Endothelial cell of umbilical vein (primary cell): ENCODE data around the gene KLK3. TPM values are rescaled to one million over a fixed set of nuclear protein-coding genes. Genes with fewer than 3 reads are reported as not detected.
A peak's percentile ranks its signal among the peaks of the same experiment; 100 is the strongest.

Experiments
- BruUV-seq: library from RNA; stranded (reverse); fragments of 400-500 nt; replicated peaks from 2 replicates; lab custom pipeline; 2021; lab: Mats Ljungman, UMichigan
- CTCF ChIA-PET: fragments of 300-600, 350-600 bp; sonication (Branson Sonifier 250); formaldehyde crosslinking; loops from one replicate; lab custom pipeline; 2021; ENCODE audit warnings: antibody characterized with exemption, inconsistent platforms; lab: Charles Lee
- POLR2A ChIA-PET: fragments of 300-600, 350-600 bp; sonication (Branson Sonifier 250); formaldehyde crosslinking; loops from one replicate; lab custom pipeline; 2021; ENCODE audit warnings: antibody characterized with exemption, inconsistent platforms; lab: Charles Lee
- DNase-seq: peaks from one replicate; pipeline ENCODE4 v3.0.0-alpha.2; 2011; ENCODE audit warnings: low read depth, low spot score
- FAIRE-seq: peaks from 2 replicates; lab custom pipeline; 2011; peaks lifted over from hg19 to GRCh38; lab: Jason Lieb, UNC
- H2AFZ ChIP-seq: 2 replicates; pipeline ENCODE4 v1.6.0; 2012; ENCODE audit warnings: low read depth, low read length, control low read depth, inconsistent platforms
- H3K27ac ChIP-seq: 2 replicates; pipeline ENCODE4 v1.5.1; 2011; ENCODE audit warnings: low read depth, mild to moderate bottlenecking, control low read depth, low read length, moderate library complexity; ENCODE audit not compliant: insufficient read depth
- H3K27me3 ChIP-seq, 2 experiments: 2 replicates each; pipeline versions ENCODE4 v1.6.0 to v1.6.1; 2011; ENCODE audit warnings: low read length in 2 of 2, mixed read lengths in 1 of 2; ENCODE audit not compliant: control insufficient read depth in 2 of 2, insufficient read depth in 2 of 2
- H3K36me3 ChIP-seq, 2 experiments: 2 replicates in 1 of 2; 3 replicates in 1 of 2; pipeline ENCODE4 v1.5.1; 2011; ENCODE audit warnings: low read length in 2 of 2, mild to moderate bottlenecking in 1 of 2, moderate library complexity in 1 of 2; ENCODE audit not compliant: control insufficient read depth in 2 of 2, insufficient read depth in 2 of 2; ENCODE audit errors: extremely low read depth in 1 of 2
- H3K4me1 ChIP-seq: 3 replicates; pipeline ENCODE4 v1.5.1; 2011; ENCODE audit warnings: mild to moderate bottlenecking, low read length; ENCODE audit not compliant: control insufficient read depth, insufficient read depth; ENCODE audit errors: extremely low read depth
- H3K4me2 ChIP-seq: 2 replicates; pipeline ENCODE4 v1.6.1; 2011; ENCODE audit warnings: low read length, control low read depth, mixed read lengths; ENCODE audit not compliant: insufficient read depth
- H3K4me3 ChIP-seq, 3 experiments: fragments of 200-600 bp in 1 of 3; sonication (generic), shearing (Covaris generic) in 1 of 3; replicated peaks in 1 of 3; 2 replicates each; pipeline ENCODE4 v1.5.1; 2011 to 2016; ENCODE audit warnings: control low read depth in 3 of 3, low read length in 3 of 3, mild to moderate bottlenecking in 2 of 3, inconsistent platforms in 1 of 3, low read depth in 1 of 3, moderate library complexity in 1 of 3; ENCODE audit not compliant: insufficient read depth in 1 of 3
- H3K79me2 ChIP-seq: 2 replicates; pipeline ENCODE4 v1.6.0; 2012; ENCODE audit warnings: low read length, inconsistent platforms; ENCODE audit not compliant: control insufficient read depth, insufficient read depth
- H3K9ac ChIP-seq: replicated peaks from 2 replicates; pipeline ENCODE3; 2011; ENCODE audit warnings: low read length, control low read depth; ENCODE audit not compliant: insufficient read depth; ENCODE audit errors: extremely low read depth
- H3K9me1 ChIP-seq: replicated peaks from 3 replicates; pipeline ENCODE4 v1.6.0; 2011; ENCODE audit warnings: mild to moderate bottlenecking, low read length; ENCODE audit not compliant: control insufficient read depth, insufficient read depth; ENCODE audit errors: extremely low read depth
- H3K9me3 ChIP-seq: replicated peaks from 2 replicates; pipeline ENCODE4 v1.5.1; 2012; ENCODE audit warnings: low read length, inconsistent platforms; ENCODE audit not compliant: control insufficient read depth, insufficient read depth
- H4K20me1 ChIP-seq: replicated peaks from 2 replicates; pipeline ENCODE3; 2011; ENCODE audit warnings: mild to moderate bottlenecking, low read length; ENCODE audit not compliant: control insufficient read depth, insufficient read depth; ENCODE audit errors: extremely low read depth
- EZH2 ChIP-seq: IDR thresholded peaks from 2 replicates; pipeline ENCODE4 v1.6.1; 2012; ENCODE audit warnings: borderline replicate concordance, low read depth, mild to moderate bottlenecking, moderate library complexity, low read length, inconsistent platforms; ENCODE audit not compliant: severe bottlenecking
- FOS ChIP-seq: IDR thresholded peaks from 2 replicates; pipeline ENCODE4 v1.6.1; 2011; ENCODE audit warnings: mild to moderate bottlenecking, low read length, moderate library complexity, borderline replicate concordance; ENCODE audit not compliant: insufficient read depth
- GATA2 ChIP-seq: IDR thresholded peaks from 2 replicates; pipeline ENCODE4 v1.7.0; 2011; ENCODE audit warnings: low read depth, mild to moderate bottlenecking, moderate library complexity, mixed read lengths, low read length; ENCODE audit not compliant: insufficient read length, insufficient read depth
- JUN ChIP-seq: IDR thresholded peaks from 2 replicates; pipeline ENCODE4 v1.6.1; 2011; ENCODE audit warnings: borderline replicate concordance, low read depth; ENCODE audit not compliant: insufficient read length, insufficient read depth
- MAX ChIP-seq: IDR thresholded peaks from 2 replicates; pipeline ENCODE4 v1.6.1; 2011; ENCODE audit not compliant: insufficient read depth, insufficient read length
- MYC ChIP-seq: IDR thresholded peaks from one replicate; pipeline ENCODE4 v1.6.1; 2011; ENCODE audit warnings: mild to moderate bottlenecking, low read depth, low read length
- POLR2A ChIP-seq: IDR thresholded peaks from 2 replicates; pipeline ENCODE4 v1.6.1; 2012; ENCODE audit warnings: low read depth, mild to moderate bottlenecking, control low read depth, low read length
- POLR2AphosphoS5 ChIP-seq: IDR thresholded peaks from 2 replicates; pipeline ENCODE4 v1.6.1; 2012; ENCODE audit warnings: low read depth, mild to moderate bottlenecking, control low read depth, low read length, moderate library complexity; ENCODE audit not compliant: insufficient read depth
- dilution Hi-C: fragments of 300-500 bp; cut with MboI; formaldehyde crosslinking; loops from one replicate; pipeline ENCODE4 v1.15.0; 2019; ENCODE audit warnings: low sequenced_read_pairs; ENCODE audit not compliant: extremely low pct_ligation_motif_present
- intact Hi-C: fragments of 100-400 bp; cut with micrococcal nuclease; formaldehyde crosslinking; loops from one replicate; pipeline ENCODE4 v1.10.0; 2022
- polyA plus RNA-seq, 4 experiments: library from polyadenylated mRNA; depleted of rRNA in 3 of 4; stranded (reverse) in 3 of 4; unstranded in 1 of 4; fragments of >200 nt; gene quantifications; 2 replicates each; pipeline versions ENCODE4 v1.2.1 to v1.2.3, GENCODE V29; 2011 to 2012; ENCODE audit warnings: missing spikeins in 1 of 4
- total RNA-seq: library from RNA; stranded (reverse); gene quantifications from 2 replicates; pipeline ENCODE4 v1.2.3, GENCODE V29; 2021
- TF ChIP-seq, protein P1 (sequence below), 2 donors: IDR thresholded peaks; 1 replicate in 1 of 2; 2 replicates in 1 of 2; pipeline ENCODE4 v1.5.1; 2011; ENCODE audit warnings: low read length in 2 of 2, mild to moderate bottlenecking in 2 of 2, moderate library complexity in 2 of 2, control low read depth in 1 of 2, inconsistent platforms in 1 of 2, low read depth in 1 of 2; ENCODE audit not compliant: insufficient read depth in 1 of 2; ENCODE audit errors: extremely low read depth in 1 of 2

KLK3 gene
- total and polyA plus RNA-seq, 2 donors (not counting 3 experiments of a cell fraction or from before 2014, with no cell fraction given): not detected

- H4K20me1 ChIP-seq: no peaks in the 10 kb centered on the region
- H2AFZ ChIP-seq: no peak overlapping the region
- DNase-seq (no peak), FAIRE-seq (no peak)
- H3K27ac ChIP-seq: no peak overlapping the region
- H3K36me3 ChIP-seq: no peaks in the 10 kb centered on the region
- no peak overlapping the region for H3K4me2 ChIP-seq
- dilution Hi-C loops: no loop called here
- no peak overlapping the region for H3K4me3 ChIP-seq
- no peaks in the 10 kb centered on the region for H3K27me3 ChIP-seq
- TF ChIP-seq POLR2A (no peak), FOS (no peak)
- TF ChIP-seq, protein P1, sequence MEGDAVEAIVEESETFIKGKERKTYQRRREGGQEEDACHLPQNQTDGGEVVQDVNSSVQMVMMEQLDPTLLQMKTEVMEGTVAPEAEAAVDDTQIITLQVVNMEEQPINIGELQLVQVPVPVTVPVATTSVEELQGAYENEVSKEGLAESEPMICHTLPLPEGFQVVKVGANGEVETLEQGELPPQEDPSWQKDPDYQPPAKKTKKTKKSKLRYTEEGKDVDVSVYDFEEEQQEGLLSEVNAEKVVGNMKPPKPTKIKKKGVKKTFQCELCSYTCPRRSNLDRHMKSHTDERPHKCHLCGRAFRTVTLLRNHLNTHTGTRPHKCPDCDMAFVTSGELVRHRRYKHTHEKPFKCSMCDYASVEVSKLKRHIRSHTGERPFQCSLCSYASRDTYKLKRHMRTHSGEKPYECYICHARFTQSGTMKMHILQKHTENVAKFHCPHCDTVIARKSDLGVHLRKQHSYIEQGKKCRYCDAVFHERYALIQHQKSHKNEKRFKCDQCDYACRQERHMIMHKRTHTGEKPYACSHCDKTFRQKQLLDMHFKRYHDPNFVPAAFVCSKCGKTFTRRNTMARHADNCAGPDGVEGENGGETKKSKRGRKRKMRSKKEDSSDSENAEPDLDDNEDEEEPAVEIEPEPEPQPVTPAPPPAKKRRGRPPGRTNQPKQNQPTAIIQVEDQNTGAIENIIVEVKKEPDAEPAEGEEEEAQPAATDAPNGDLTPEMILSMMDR (IDR thresholded peaks at IDR 0.05; ENCODE audit: extremely low read depth in 1 of 2, insufficient read depth in 1 of 2, low read depth in 1 of 2, low read length in 2 of 2): peak in 1 of 2 donors; percentile 12
- ChIA-PET CTCF (no interaction called here), POLR2A (interaction anchor here (0.5 kb wide), 1 partner anchor 18 kb away, joined by 3 read pairs; no protein-coding TSS in a partner anchor)
- H3K79me2 ChIP-seq: no peaks in the 10 kb centered on the region
- BruUV-seq: no TSS peak
- H3K4me1 ChIP-seq: no peaks in the 10 kb centered on the region
- H3K9ac ChIP-seq: no peak overlapping the region
- H3K9me3 ChIP-seq: no peaks in the 10 kb centered on the region
- no peaks in the 10 kb centered on the region for H3K9me1 ChIP-seq
- intact Hi-C loops: no loop called here
These were observed 15.8 kb downstream of the KLK3 start for GRCh38 chr19:50870417-50871089.

DNA sequence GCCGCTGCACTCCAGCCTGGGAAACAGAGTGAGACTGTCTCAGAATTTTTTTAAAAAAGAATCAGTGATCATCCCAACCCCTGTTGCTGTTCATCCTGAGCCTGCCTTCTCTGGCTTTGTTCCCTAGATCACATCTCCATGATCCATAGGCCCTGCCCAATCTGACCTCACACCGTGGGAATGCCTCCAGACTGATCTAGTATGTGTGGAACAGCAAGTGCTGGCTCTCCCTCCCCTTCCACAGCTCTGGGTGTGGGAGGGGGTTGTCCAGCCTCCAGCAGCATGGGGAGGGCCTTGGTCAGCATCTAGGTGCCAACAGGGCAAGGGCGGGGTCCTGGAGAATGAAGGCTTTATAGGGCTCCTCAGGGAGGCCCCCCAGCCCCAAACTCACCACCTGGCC, 18.3 kb downstream of the KLK3 start, which contains the start of gene KLK2:
KLK2 (plus strand) TSS at position 384 of the 400 bp plus-strand sequence. CDS start 35 bp downstream, outside the sequence.
- no peaks in the 10 kb centered on the region for H3K9me1 ChIP-seq
- no peak within 1 kb of the TSS for H3K27ac ChIP-seq
- no peaks in the 10 kb centered on the region for H3K79me2 ChIP-seq
- DNase-seq (no peak), FAIRE-seq (no peak)
- ChIA-PET CTCF (no interaction called here), POLR2A (no interaction called here)
- dilution Hi-C loops: no loop called here
- H3K27me3 ChIP-seq: peaks cover 0 to 2% of the 10 kb centered on the region in 2 experiments
- no peak within 1 kb of the TSS for H3K4me3 ChIP-seq
- no peak within 1 kb of the TSS for H2AFZ ChIP-seq
- no peak within 1 kb of the TSS for H3K9ac ChIP-seq
- TF ChIP-seq JUN (no peak), MAX (no peak), FOS (no peak), POLR2A (no peak), EZH2 (no peak), POLR2AphosphoS5 (no peak), GATA2 (no peak), MYC (no peak)
- TF ChIP-seq, protein P1 (IDR thresholded peaks at IDR 0.05; ENCODE audit: extremely low read depth in 1 of 2, insufficient read depth in 1 of 2, low read depth in 1 of 2, low read length in 2 of 2): no peak
- no peak within 1 kb of the TSS for H3K4me2 ChIP-seq
- intact Hi-C loops: loop anchor here (1.0 kb wide), 1 partner anchor 20 kb away; no protein-coding TSS in a partner anchor
- no peaks in the 10 kb centered on the region for H3K9me3 ChIP-seq
- BruUV-seq: no TSS peak
- H3K4me1 ChIP-seq: no peaks in the 10 kb centered on the region
- no peaks in the 10 kb centered on the region for H3K36me3 ChIP-seq
- H4K20me1 ChIP-seq: no peaks in the 10 kb centered on the region
